ENCODE data around the gene FBXW12.

Gene FBXW12

DNA sequence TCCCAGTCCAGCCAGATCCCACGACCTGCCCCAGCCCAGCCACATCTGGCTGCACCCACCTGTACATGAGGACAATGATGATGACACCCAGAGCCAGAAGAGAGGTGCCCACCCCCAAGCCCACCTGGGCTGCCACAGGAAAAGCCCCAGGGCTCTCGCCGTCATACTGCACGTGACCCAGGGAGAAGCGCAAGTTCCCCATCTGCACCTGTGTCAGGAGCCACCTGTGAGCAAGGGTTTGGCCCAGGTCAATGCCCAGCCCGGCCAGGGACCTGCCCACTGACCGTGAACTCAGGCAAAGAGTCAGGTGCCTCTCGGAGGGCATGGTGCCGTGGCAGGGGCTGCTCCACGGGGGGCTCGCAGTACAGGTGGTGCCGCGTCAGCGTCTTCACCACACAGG is 41.6 kb downstream of the FBXW12 start:
- TF ChIP-seq, protein P1, sequence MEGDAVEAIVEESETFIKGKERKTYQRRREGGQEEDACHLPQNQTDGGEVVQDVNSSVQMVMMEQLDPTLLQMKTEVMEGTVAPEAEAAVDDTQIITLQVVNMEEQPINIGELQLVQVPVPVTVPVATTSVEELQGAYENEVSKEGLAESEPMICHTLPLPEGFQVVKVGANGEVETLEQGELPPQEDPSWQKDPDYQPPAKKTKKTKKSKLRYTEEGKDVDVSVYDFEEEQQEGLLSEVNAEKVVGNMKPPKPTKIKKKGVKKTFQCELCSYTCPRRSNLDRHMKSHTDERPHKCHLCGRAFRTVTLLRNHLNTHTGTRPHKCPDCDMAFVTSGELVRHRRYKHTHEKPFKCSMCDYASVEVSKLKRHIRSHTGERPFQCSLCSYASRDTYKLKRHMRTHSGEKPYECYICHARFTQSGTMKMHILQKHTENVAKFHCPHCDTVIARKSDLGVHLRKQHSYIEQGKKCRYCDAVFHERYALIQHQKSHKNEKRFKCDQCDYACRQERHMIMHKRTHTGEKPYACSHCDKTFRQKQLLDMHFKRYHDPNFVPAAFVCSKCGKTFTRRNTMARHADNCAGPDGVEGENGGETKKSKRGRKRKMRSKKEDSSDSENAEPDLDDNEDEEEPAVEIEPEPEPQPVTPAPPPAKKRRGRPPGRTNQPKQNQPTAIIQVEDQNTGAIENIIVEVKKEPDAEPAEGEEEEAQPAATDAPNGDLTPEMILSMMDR (IDR thresholded peaks at IDR 0.05; ENCODE audit: low read depth, low read length): no peak
- TF ChIP-seq MYC (IDR thresholded peaks at IDR 0.05; ENCODE audit: low read depth, low read length) (no peak), MAX (IDR thresholded peaks at IDR 0.05; ENCODE audit: low read depth, low read length) (no peak), POLR2A (IDR thresholded peaks at IDR 0.05; ENCODE audit: extremely low read depth, insufficient read length) (no peak)
- H3K4me3 ChIP-seq (ENCODE audit: low read depth, low read length): no peak overlapping the region
- DNase-seq (ENCODE audit: low read depth): no peak

GRCh38 chr3:48414376-48415250 is 42.6 kb downstream of the FBXW12 start:
- H3K4me3 ChIP-seq (ENCODE audit: low read depth, low read length): no peak overlapping the region
- no peak for TF ChIP-seq MYC (IDR thresholded peaks at IDR 0.05; ENCODE audit: low read depth, low read length)
- no peak for TF ChIP-seq POLR2A (IDR thresholded peaks at IDR 0.05; ENCODE audit: extremely low read depth, insufficient read length)
- TF ChIP-seq, protein P1 (IDR thresholded peaks at IDR 0.05; ENCODE audit: low read depth, low read length): no peak
- TF ChIP-seq MAX (IDR thresholded peaks at IDR 0.05; ENCODE audit: low read depth, low read length): no peak
- no peak for DNase-seq (ENCODE audit: low read depth)

- TF ChIP-seq, protein P1 (IDR thresholded peaks at IDR 0.05; ENCODE audit: low read depth, low read length): peak; percentile 4
- no peak for TF ChIP-seq POLR2A (IDR thresholded peaks at IDR 0.05; ENCODE audit: extremely low read depth, insufficient read length)
- no peak overlapping the region for H3K4me3 ChIP-seq (ENCODE audit: low read depth, low read length)
- no peak for DNase-seq (ENCODE audit: low read depth)
These were observed 43.4 kb downstream of the FBXW12 start for GRCh38 chr3:48415251-48415953.

- no peak for TF ChIP-seq MYC (IDR thresholded peaks at IDR 0.05; ENCODE audit: low read depth, low read length)
- TF ChIP-seq, protein P1 (IDR thresholded peaks at IDR 0.05; ENCODE audit: low read depth, low read length): no peak
- no peak for TF ChIP-seq POLR2A (IDR thresholded peaks at IDR 0.05; ENCODE audit: extremely low read depth, insufficient read length)
- TF ChIP-seq MAX (IDR thresholded peaks at IDR 0.05; ENCODE audit: low read depth, low read length): no peak
- DNase-seq (ENCODE audit: low read depth): no peak
- H3K4me3 ChIP-seq (ENCODE audit: low read depth, low read length): no peak overlapping the region
These were observed 44.1 kb downstream of the FBXW12 start for GRCh38 chr3:48416091-48416505.

DNA sequence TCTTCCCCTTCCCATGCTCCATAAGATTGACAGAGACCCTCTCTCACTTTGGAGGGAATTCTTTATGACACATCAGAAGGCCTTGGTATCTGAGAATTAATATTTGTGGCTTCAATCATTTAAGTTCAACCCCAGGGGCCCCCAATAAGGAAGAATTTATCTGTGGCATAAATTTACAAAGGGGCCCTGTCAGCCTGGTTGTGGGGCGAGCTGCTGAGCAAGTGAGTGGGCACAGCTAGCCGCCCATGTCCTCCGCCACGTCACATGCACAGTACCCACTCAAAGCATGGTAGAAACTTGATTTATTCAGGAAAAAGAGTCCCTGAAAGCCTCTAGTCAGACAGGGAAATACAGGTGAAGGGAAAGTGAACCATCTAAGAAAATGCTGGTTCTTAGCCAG is 44.5 kb downstream of the FBXW12 start:
- TF ChIP-seq MYC (IDR thresholded peaks at IDR 0.05; ENCODE audit: low read depth, low read length): no peak
- no peak for TF ChIP-seq MAX (IDR thresholded peaks at IDR 0.05; ENCODE audit: low read depth, low read length)
- TF ChIP-seq POLR2A (IDR thresholded peaks at IDR 0.05; ENCODE audit: extremely low read depth, insufficient read length): no peak
- TF ChIP-seq, protein P1 (IDR thresholded peaks at IDR 0.05; ENCODE audit: low read depth, low read length): no peak
- no peak for DNase-seq (ENCODE audit: low read depth)
- no peak overlapping the region for H3K4me3 ChIP-seq (ENCODE audit: low read depth, low read length)
